H1 (cell line): ENCODE measurements around the gene SSNA1. TPM values are rescaled to one million over a fixed set of nuclear protein-coding genes. Genes with fewer than 3 reads are reported as not detected.
A peak's percentile ranks its signal among the peaks of the same experiment; 100 is the strongest.

Source experiments
- CTCF ChIA-PET: fragments of 300-600 bp; sonication (Branson Sonifier 250); formaldehyde crosslinking; loops from one replicate; lab custom pipeline; 2021; ENCODE audit not compliant: partially characterized antibody; lab: Charles Lee
- POLR2A ChIA-PET: fragments of 300-600 bp; sonication (Branson Sonifier 250); formaldehyde crosslinking; loops from one replicate; lab custom pipeline; 2021; ENCODE audit warnings: inconsistent platforms; ENCODE audit not compliant: partially characterized antibody; lab: Charles Lee
- DNase-seq, 2 experiments: peaks; one replicate each; pipeline versions ENCODE4 v3.0.0 to v3.0.0-alpha.2; 2010 to 2022; ENCODE audit warnings: low spot score in 2 of 2, low read depth in 1 of 2, mixed read lengths in 1 of 2
- FAIRE-seq: peaks from 2 replicates; lab custom pipeline; 2011; peaks lifted over from hg19 to GRCh38; lab: Jason Lieb, UNC
- H2AFZ ChIP-seq: 2 replicates; pipeline ENCODE4 v1.8.1; 2012; ENCODE audit warnings: low read length, inconsistent platforms
- H2AK5ac ChIP-seq: 2 replicates; pipeline ENCODE4 v1.6.1; 2013; ENCODE audit warnings: low read depth, low read length
- H2BK120ac ChIP-seq: replicated peaks from 2 replicates; pipeline ENCODE3; 2013; ENCODE audit warnings: low read depth, low read length, inconsistent platforms
- H2BK12ac ChIP-seq: 2 replicates; pipeline ENCODE4 v1.6.1; 2013; ENCODE audit warnings: low read depth, low read length
- H2BK15ac ChIP-seq: 2 replicates; pipeline ENCODE4 v1.6.1; 2013; ENCODE audit warnings: low read length
- H2BK20ac ChIP-seq: 2 replicates; pipeline ENCODE4 v1.6.1; 2013; ENCODE audit warnings: low read length
- H2BK5ac ChIP-seq: 2 replicates; pipeline ENCODE4 v1.6.1; 2013; ENCODE audit warnings: low read depth, low read length
- H3K14ac ChIP-seq: 2 replicates; pipeline ENCODE4 v1.6.1; 2013; ENCODE audit warnings: inconsistent platforms; ENCODE audit not compliant: insufficient read length
- H3K18ac ChIP-seq: 2 replicates; pipeline ENCODE4 v1.6.1; 2013; ENCODE audit warnings: low read length; ENCODE audit errors: extremely low read depth
- H3K23ac ChIP-seq: 2 replicates; pipeline ENCODE4 v1.6.1; 2013; ENCODE audit warnings: inconsistent platforms; ENCODE audit not compliant: insufficient read length
- H3K23me2 ChIP-seq: 2 replicates; pipeline ENCODE4 v1.6.1; 2013; ENCODE audit warnings: low read depth, low read length
- H3K27ac ChIP-seq: 2 replicates; pipeline ENCODE4 v1.6.1; 2011; ENCODE audit warnings: low read depth, low read length, inconsistent platforms
- H3K27me3 ChIP-seq, 4 experiments: replicated peaks in 1 of 4; 1 replicate in 1 of 4; 2 replicates in 3 of 4; pipeline versions ENCODE4 v1.6.1 to v1.8.1; 2011 to 2013; ENCODE audit warnings: low read length in 3 of 4, mild to moderate bottlenecking in 3 of 4, inconsistent platforms in 2 of 4, mixed read lengths in 2 of 4, moderate library complexity in 1 of 4; ENCODE audit not compliant: control insufficient read depth in 3 of 4, insufficient read depth in 3 of 4; ENCODE audit errors: extremely low read depth in 1 of 4
- H3K36me3 ChIP-seq, 4 experiments: 2 replicates each; pipeline versions ENCODE4 v1.6.1 to v1.8.1; 2011 to 2013; ENCODE audit warnings: mild to moderate bottlenecking in 4 of 4, low read length in 3 of 4, moderate library complexity in 2 of 4, control low read depth in 1 of 4, inconsistent platforms in 1 of 4; ENCODE audit not compliant: insufficient read depth in 4 of 4, control insufficient read depth in 2 of 4
- H3K4ac ChIP-seq: replicated peaks from 2 replicates; pipeline ENCODE3; 2013; ENCODE audit warnings: low read length, low read depth, mixed read lengths, inconsistent platforms; ENCODE audit not compliant: insufficient read length
- H3K4me1 ChIP-seq, 4 experiments: replicated peaks in 1 of 4; 1 replicate in 1 of 4; 2 replicates in 3 of 4; pipeline versions ENCODE4 v1.6.1 to v1.8.1; 2011 to 2013; ENCODE audit warnings: low read length in 3 of 4, inconsistent platforms in 2 of 4, mixed read lengths in 1 of 4; ENCODE audit not compliant: insufficient read depth in 4 of 4, control insufficient read depth in 3 of 4
- H3K4me2 ChIP-seq, 2 experiments: 2 replicates each; pipeline versions ENCODE4 v1.6.1 to v1.8.1; 2011 to 2013; ENCODE audit warnings: low read depth in 2 of 2, low read length in 2 of 2, control low read depth in 1 of 2, inconsistent platforms in 1 of 2, mild to moderate bottlenecking in 1 of 2; ENCODE audit not compliant: insufficient read depth in 1 of 2
- H3K4me3 ChIP-seq, 4 experiments: fragments of 200-600, 300-600 bp in 1 of 4; sonication (generic), shearing (Covaris generic), sonication (Bioruptor Twin) in 1 of 4; 2 replicates each; pipeline versions ENCODE4 v1.5.1 to v1.8.1; 2011 to 2016; ENCODE audit warnings: low read length in 4 of 4, low read depth in 3 of 4, control low read depth in 2 of 4, inconsistent platforms in 2 of 4, mild to moderate bottlenecking in 2 of 4, mixed read lengths in 1 of 4, moderate library complexity in 1 of 4; ENCODE audit not compliant: insufficient read depth in 2 of 4; ENCODE audit errors: extremely low read depth in 1 of 4
- H3K56ac ChIP-seq: replicated peaks from 2 replicates; pipeline ENCODE3; 2013; ENCODE audit warnings: low read depth, mild to moderate bottlenecking, mixed read lengths, low read length, inconsistent platforms; ENCODE audit not compliant: insufficient read length
- H3K79me1 ChIP-seq: 2 replicates; pipeline ENCODE4 v1.6.1; 2013; ENCODE audit warnings: low read depth, low read length, control low read depth
- H3K79me2 ChIP-seq, 2 experiments: 2 replicates each; pipeline versions ENCODE4 v1.6.1 to v1.8.1; 2012 to 2013; ENCODE audit warnings: low read length in 2 of 2, mild to moderate bottlenecking in 2 of 2, inconsistent platforms in 1 of 2; ENCODE audit not compliant: insufficient read depth in 2 of 2, control insufficient read depth in 1 of 2
- H3K9ac ChIP-seq, 4 experiments: replicated peaks in 1 of 4; 1 replicate in 1 of 4; 2 replicates in 3 of 4; pipeline versions ENCODE4 v1.6.1 to v1.8.1; 2011 to 2013; ENCODE audit warnings: low read depth in 3 of 4, low read length in 3 of 4, control low read depth in 2 of 4, mild to moderate bottlenecking in 2 of 4, moderate library complexity in 2 of 4, inconsistent platforms in 1 of 4; ENCODE audit errors: extremely low read depth in 1 of 4
- H3K9me3 ChIP-seq, 2 experiments: 2 replicates each; pipeline versions ENCODE4 v1.6.1 to v1.8.1; 2012 to 2013; ENCODE audit warnings: mild to moderate bottlenecking in 2 of 2, moderate library complexity in 2 of 2, control low read depth in 1 of 2, inconsistent platforms in 1 of 2, low read depth in 1 of 2, low read length in 1 of 2, mixed read lengths in 1 of 2; ENCODE audit not compliant: insufficient read depth in 2 of 2
- H4K20me1 ChIP-seq, 2 experiments: replicated peaks in 1 of 2; 2 replicates each; pipeline versions ENCODE3 to v1.8.1; 2011 to 2013; ENCODE audit warnings: inconsistent platforms in 2 of 2, low read length in 2 of 2, mild to moderate bottlenecking in 1 of 2; ENCODE audit not compliant: insufficient read depth in 2 of 2, control insufficient read depth in 1 of 2
- H4K5ac ChIP-seq: 2 replicates; pipeline ENCODE4 v1.6.1; 2013; ENCODE audit warnings: low read length, low read depth, mixed read lengths, inconsistent platforms; ENCODE audit not compliant: insufficient read length
- H4K8ac ChIP-seq: 2 replicates; pipeline ENCODE4 v1.8.0; 2013; ENCODE audit warnings: mild to moderate bottlenecking, moderate library complexity, low read length, inconsistent platforms; ENCODE audit not compliant: insufficient read depth; ENCODE audit errors: extremely low read depth
- H4K91ac ChIP-seq: replicated peaks from 2 replicates; pipeline ENCODE3; 2013; ENCODE audit warnings: low read length, mixed read lengths, inconsistent platforms; ENCODE audit not compliant: insufficient read length
- HDAC2 ChIP-seq, 2 experiments: fragments of 300-600 bp in 1 of 2; sonication (generic) in 1 of 2; IDR thresholded peaks; 2 replicates each; pipeline ENCODE4 v1.6.1; 2011 to 2012; ENCODE audit warnings: low read depth in 2 of 2, low read length in 2 of 2, mild to moderate bottlenecking in 2 of 2, moderate library complexity in 2 of 2, borderline replicate concordance in 1 of 2, inconsistent platforms in 1 of 2
- RXRA ChIP-seq: IDR thresholded peaks from 2 replicates; pipeline ENCODE4 v1.6.1; 2011; ENCODE audit warnings: low read depth, mild to moderate bottlenecking, low read length, moderate library complexity; ENCODE audit not compliant: insufficient read depth
- SP1 ChIP-seq: IDR thresholded peaks from 2 replicates; pipeline ENCODE4 v1.6.1; 2011; ENCODE audit warnings: low read depth, low read length
- SP4 ChIP-seq: IDR thresholded peaks from 2 replicates; pipeline ENCODE4 v1.6.1; 2012; ENCODE audit warnings: low read length, inconsistent platforms
- USF2 ChIP-seq: IDR thresholded peaks from 2 replicates; pipeline ENCODE4 v1.6.1; 2011; ENCODE audit warnings: low read length, improper control_type of control experiment
- WGBS, 2 experiments: shearing (Covaris generic) in 1 of 2; methylation state at CpG; one replicate each; pipeline versions ENCODE4 v1.1.6 to v1.1.7; 2013 to 2015; ENCODE audit warnings: low lambda C conversion rate in 2 of 2, mixed read lengths in 2 of 2, inconsistent platforms in 1 of 2, low coverage in 1 of 2, missing lambda C conversion rate in 1 of 2; ENCODE audit not compliant: insufficient replicate concordance in 2 of 2, insufficient coverage in 1 of 2, insufficient read length in 1 of 2; ENCODE audit errors: extremely low coverage in 1 of 2, missing lambda C conversion rate in 1 of 2; 5-methylcytosine and 5-hydroxymethylcytosine counted together
- polyA plus RNA-seq, 7 experiments: library from polyadenylated mRNA; depleted of rRNA in 3 of 7; stranded (reverse) in 5 of 7; unstranded in 2 of 7; fragments of >200 nt in 5 of 7; fragments of 200-250 nt in 2 of 7; gene quantifications; 1 replicate in 5 of 7; 2 replicates in 1 of 7; 4 replicates in 1 of 7; pipeline versions ENCODE4 v1.2.1 to v1.2.3, GENCODE V29; 2011 to 2013; ENCODE audit warnings: missing spikeins in 2 of 7, mixed read lengths in 2 of 7
- total RNA-seq: library from RNA; stranded (reverse); fragmentation: NEBNext Ultra II Directional; extraction: Animal tissue kit (Norgen Biotek cat#: 25700); gene quantifications from 2 replicates; pipeline ENCODE4 v1.2.1, GENCODE V29; 2021

SSNA1 gene
- total and polyA plus RNA-seq, 2 of the 8 experiments (the other 6 are each of a cell fraction or from before 2014, with no cell fraction given) = 87.3 to 157 TPM

- Histone ChIP-seq H4K91ac (no peak overlapping the region), H3K79me2 (no peaks in the 10 kb centered on the region; a peak in 1 of 4 replicates), H3K27ac (no peak overlapping the region), H3K18ac (no peak overlapping the region), H3K9me3 (peaks cover 0 to 7% of the 10 kb centered on the region in 2 experiments; a peak in 3 of 4 replicates), H2AFZ (no peak overlapping the region), H4K20me1 (peaks cover 3 to 21% of the 10 kb centered on the region in 2 experiments), H3K14ac (no peak overlapping the region), H2BK15ac (no peak overlapping the region), H3K23me2 (peaks cover 2% of the 10 kb centered on the region; the same call in 1 of the 2 replicates), H2BK20ac (no peak overlapping the region), H3K36me3 (no peaks in the 10 kb centered on the region; a peak in 1 of 8 replicates), H3K4ac (no peak overlapping the region), H3K27me3 (peaks cover 3 to 13% (median 12%) of the 10 kb centered on the region in 4 experiments; a peak in 6 of 7 replicates), H4K8ac (no peak overlapping the region), H2AK5ac (no peak overlapping the region), H3K23ac (no peak overlapping the region), H2BK5ac (no peak overlapping the region), H3K79me1 (no peaks in the 10 kb centered on the region), H3K4me2 (no peak overlapping the region; a peak in 1 of 4 replicates), H2BK12ac (no peak overlapping the region)
- CTCF ChIA-PET = interaction anchor here (0.6 to 3.6 kb wide), 12 partner anchors 12 to 206 kb away, joined by 3 to 24 read pairs (median 5); partner anchors contain the start of genes C8G, FBXW5 and GRIN1
- WGBS, 2 experiments = 69% methylated on average over 7 of the region's 34 CpGs; no CpG with 5 or more reads in 1 of the 2 experiments
- FAIRE-seq (no peak), DNase-seq (peak in 1 of 2 experiments; percentile 73)
- POLR2A ChIA-PET = interaction anchor here (0.6 to 1.7 kb wide), 7 partner anchors 13 to 803 kb away, joined by 3 to 4 read pairs (median 4); partner anchors contain the start of genes ANAPC2 and SSNA1
- no peak for TF ChIP-seq HDAC2 (IDR thresholded peaks at IDR 0.05; ENCODE audit: borderline replicate concordance in 1 of 2, low read depth in 2 of 2, low read length in 2 of 2)
- TF ChIP-seq SP4 = 0 out of 2 replicates have a peak, but pooled peaks have one; percentile 57
- no peak for TF ChIP-seq RXRA
- TF ChIP-seq USF2 = no peak
- 0 out of 2 replicates have a peak, but pooled peaks have one; percentile 15 for TF ChIP-seq SP1
- TF ChIP-seq, all 59 proteins: peak for 2
- H3K4me1 ChIP-seq = peaks cover 0 to 9% (median 0%) of the 10 kb centered on the region in 4 experiments; a peak in 1 of 7 replicates
- H2BK120ac ChIP-seq = no peak overlapping the region
- no peak overlapping the region for H3K56ac ChIP-seq
- H3K4me3 ChIP-seq = no peak overlapping the region
- H3K9ac ChIP-seq = no peak overlapping the region
- no peak overlapping the region for H4K5ac ChIP-seq
Observed at GRCh38 chr9:137150617-137151457, 37.6 kb upstream of the SSNA1 start.
